ENCODE data around the gene GPR17.

- TF ChIP-seq CTCF (IDR thresholded peaks at IDR 0.05) (no peak), EZH2 (IDR thresholded peaks at IDR 0.05; ENCODE audit: borderline replicate concordance, insufficient read depth, low read depth, low read length, poor library complexity, severe bottlenecking) (no peak)
These were observed 11.2 kb upstream of the GPR17 start for GRCh38 chr2:127634626-127635379.

Data from B cell (primary cell).